GM21786 (cell line): Measurements from ENCODE around the gene N4BP2.

Source experiments
- ATAC-seq: cut with Tn5 transposase; IDR thresholded peaks from one replicate; pipeline ENCODE4 v1.9.1; 2021; ENCODE audit not compliant: unreplicated experiment

N4BP2 gene

DNA sequence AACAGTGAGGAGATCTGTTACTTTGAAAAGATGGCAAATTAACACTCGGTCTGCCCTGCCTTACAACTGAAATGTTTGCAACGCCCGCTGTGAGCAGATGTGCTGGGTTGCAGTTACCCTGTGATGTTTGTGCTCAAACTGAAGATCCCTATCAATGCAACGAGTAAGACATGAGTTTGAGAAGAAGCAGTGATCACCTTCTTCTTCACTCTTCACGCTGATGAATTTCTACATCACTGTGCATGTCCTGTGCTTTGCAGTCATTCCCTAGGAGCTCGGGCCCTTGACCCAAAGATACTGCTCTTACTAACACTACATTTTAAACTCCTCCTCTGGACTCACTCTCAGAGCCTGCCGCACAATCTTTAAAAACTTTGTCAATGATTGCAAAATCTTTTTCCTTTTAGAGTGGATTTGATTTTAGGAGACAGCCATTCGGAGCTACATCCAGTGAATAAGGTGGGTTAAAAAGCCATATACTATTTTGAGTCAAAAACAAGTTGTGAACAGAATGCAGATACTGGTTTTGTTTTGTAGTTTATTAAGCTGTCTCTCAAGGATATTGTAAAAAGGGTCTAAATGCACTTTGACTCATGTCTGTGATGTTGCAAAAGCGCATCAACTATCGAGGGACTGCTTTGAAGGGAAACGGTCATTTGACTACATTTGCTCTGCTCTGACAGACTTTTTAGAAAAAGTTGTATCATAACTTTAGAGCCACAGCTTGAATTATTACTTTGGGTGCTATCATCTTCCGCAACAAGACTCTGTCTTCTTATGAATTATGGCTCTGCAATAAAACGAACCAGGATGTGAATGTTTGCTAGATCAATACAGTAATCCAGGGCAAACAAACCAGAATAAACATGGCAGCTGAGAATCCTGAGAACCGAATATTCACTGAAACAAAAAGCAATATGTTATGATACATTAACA, 134.5 kb downstream of the N4BP2 start:
- ATAC-seq = no peak

- peak; percentile 36 for ATAC-seq
Measured at GRCh38 chr4:40192114-40193015, 135.7 kb downstream of the N4BP2 start.

DNA sequence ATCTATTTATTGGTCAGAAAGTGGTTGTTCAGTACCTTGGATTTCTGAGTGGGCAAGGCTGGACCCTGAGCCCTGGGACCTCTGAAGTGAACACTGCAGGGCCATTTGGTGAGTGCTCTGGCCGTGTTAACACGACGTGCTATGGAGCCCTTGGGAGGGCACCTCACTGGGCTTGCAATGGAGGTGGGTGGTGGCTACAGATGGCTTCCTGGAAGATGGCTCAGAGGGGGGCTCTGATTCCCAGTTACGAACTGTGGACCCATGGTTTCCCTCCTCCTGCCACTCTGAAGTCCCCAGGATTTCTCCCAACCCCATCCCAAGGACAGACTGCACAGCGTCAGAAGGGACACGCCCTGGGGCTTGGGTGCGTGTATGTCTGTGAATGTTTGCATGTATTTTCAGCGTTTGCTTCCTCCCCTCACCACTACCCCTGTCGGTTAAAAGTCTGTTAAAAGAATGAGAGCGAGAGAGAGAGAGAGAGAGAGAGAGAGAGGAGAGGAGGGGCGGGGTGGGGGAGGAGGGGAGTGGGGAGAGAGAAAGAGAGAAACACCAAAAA, 136.4 kb downstream of the N4BP2 start:
- ATAC-seq = peak; percentile 26

DNA sequence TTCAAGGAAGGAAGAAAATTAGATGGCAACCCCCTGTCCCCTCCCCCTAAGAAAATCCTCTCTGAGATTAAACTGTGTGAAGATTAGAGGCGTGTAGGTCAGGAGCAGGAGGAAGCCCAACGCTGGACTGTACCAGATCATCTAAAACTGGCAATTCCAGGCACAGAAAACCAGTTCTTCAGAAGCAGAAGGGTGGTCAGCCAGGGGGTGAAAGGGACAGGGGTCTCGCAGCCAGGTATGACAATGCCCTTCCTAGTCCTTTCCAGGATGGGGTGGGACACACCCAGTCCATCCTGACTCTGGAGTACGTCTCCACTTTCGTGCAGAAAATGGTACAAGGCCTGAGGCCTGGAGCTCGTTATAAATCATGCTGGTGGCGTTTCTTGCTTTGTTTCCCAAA, 136.9 kb downstream of the N4BP2 start:
- ATAC-seq = no peak

DNA sequence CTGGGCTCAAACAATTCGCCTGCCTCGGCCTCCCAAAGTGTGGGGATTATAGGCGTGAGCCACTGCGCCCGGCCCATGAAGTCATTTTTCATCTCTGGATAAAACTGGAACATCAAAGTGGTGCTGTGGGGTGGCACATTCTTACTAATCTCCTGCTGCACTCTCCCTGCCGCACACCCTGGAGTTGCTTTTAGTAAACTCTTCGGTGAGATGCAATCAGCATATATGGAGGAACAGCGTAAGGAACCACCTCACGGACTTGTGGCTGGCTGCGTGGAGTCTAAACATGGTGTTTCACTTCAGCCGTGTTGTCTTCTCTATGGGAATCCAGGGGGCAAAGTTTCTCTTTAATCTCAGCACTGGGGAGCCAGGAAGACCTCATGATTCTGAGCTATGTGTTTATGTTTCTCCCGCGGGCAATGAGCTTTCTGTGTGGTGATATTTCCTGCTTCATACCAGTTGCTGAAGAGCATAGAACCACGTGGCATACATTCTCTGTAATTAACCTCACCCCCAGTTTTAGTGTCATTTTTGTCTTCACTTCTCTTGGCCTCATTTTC, 138.0 kb downstream of the N4BP2 start:
- no peak for ATAC-seq

DNA sequence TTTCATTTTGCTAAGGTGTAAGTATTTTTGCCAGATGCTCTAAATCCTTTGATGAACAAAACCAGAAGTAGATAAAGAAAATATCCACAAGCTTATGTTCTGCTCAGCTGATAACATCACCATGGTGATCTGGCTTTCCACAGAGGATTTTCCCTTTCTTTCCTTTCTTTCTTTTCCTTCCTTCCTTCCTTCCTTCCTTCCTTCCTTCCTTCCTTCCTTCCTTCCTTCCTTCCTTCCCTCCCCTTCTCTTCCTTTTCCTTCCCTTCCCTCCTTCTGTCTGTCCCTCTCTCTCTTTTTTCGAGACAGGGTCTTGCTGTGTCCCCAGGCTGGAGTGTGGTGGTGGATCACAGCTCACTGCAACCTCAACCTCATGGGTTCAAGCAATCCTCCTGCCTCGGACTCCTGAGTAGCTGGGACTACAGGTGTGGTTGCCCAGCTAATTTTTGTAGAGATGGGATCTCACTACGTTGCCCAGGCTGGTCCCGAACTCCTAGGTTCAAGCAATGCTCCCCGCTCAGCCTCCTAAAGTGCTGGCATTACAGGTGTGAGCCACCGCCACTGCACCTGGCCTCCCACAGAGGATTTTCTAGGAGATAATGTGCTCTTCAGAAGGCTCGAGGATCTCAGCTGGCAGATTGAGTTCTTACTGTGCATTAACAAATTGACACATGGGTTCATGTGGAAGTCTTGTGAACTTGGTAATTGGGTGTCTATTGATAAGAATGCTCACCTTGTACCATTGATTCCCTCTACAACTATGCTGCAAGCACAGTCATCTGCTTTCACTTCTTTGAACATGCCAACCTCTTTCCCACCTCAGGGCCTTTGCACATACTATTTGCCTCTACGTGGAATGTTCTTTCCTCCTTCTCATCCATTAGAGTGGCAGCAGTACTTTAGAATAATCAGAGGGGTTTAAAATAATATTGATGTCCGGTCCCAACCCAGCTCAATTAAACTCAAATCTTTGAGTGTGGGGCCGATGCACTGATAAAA, 138.8 kb downstream of the N4BP2 start:
- no peak for ATAC-seq

GRCh38 chr4:40196272-40196671, 139.6 kb downstream of the N4BP2 start:
- ATAC-seq = no peak

- no peak for ATAC-seq
Measured at GRCh38 chr4:40196724-40197281, 140.2 kb downstream of the N4BP2 start, which contains the start of gene RHOH. Gene RHOH, plus strand, starts transcription at chr4:40197031. Its CDS starts 46,356 bp downstream, at chr4:40243387.

DNA sequence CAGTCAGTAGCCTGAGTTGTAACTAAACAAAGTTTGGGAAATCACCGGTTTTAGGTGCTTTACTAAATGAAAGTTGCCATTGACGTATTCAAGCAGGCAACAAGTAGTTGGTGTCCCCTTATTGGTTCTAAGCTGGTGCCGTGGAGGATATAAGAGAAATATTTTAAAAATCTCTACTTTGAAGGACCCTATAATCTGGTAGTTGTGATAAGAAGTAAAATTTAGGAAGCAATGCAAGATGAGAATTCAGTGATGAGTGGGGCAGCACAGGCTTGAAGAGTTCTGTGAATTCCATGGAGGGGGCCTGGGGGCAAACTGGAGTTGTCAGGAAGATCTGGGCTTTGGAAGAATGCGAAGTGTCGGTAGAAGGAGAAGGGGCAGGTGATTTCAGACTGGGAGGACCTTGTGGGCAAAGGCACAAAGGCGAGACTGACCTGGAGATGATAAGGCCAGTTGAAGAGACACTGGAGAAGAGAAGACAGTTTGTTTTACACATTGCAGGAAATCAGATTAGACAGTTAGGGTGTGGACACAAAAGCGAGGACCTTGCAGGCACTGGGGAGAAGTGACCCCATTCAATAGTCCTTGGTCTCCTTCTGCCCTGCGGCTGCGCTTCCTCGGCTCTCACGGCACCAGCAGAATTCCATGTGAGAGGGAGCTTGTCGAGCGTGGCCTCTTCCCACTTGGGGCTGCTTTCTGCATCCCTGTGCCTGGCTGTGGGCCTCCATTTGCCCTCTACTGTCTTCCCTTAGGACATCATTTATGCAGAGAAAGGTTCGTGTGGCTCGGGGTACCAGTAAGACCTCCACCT, 141.4 kb downstream of the N4BP2 start:
- ATAC-seq = no peak

DNA sequence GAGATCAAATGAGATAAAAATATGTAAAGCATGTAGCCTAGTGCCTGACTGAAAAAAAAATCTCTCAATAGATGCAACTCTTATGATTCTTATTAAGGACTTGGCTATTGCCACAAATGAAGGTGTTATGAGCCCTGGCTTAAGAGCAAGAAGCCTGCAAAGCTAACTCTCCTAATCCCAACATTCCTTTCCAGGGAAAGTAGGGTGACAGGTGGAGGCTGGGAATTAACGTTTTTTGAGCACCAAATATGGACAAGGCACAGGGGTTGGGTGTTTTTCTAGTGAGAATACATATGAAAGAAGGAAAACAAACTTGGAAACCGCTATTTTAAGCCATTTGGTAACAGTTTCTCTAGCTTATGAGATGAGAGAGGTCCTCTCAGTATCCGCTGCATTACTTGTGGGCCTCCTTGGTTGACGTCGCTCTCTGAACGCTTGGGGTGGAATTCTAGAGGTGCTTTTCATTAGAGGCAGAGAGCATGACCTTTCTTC, 142.6 kb downstream of the N4BP2 start:
- ATAC-seq = no peak

DNA sequence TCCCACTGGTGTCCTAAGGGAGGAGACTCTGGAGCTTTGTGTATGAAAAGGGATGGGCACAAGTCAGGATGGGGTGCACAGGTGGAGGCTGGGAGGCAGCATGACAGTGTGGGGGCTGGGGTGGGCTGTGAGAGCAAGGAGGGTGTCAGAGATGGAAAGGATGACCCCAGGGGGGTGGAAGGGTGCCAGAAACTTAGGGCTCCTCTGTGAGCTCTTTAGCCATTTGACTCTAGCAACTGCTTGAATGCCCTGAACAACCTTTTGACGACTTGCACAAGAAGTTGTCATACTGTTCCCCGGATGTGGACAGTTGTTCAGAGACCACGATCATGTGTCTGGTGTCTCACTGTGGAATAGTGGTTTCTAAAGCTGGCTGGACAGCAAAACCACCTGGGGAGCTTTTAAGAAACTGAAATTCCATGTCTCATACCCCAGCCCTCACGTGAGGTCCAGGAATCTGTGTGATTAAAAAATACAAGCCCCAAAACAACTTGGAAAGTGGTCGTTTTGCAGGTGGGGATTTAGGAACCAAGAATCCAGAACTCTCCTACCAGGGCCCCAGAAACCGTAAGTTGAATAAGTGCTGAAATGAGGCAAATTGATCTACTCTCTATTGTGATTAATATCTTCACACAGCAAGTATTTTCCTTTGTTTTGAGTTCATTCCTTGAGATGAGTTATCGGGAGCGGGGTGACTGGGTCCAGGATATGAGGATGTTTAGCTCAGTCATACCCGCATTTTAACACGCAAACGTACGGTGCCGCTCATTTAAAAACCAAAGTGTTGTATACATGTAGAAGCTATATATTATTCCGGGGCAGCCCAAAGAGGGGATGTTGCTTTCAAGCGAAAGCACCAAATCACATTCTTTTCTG, 143.6 kb downstream of the N4BP2 start:
- peak; percentile 49 for ATAC-seq

DNA sequence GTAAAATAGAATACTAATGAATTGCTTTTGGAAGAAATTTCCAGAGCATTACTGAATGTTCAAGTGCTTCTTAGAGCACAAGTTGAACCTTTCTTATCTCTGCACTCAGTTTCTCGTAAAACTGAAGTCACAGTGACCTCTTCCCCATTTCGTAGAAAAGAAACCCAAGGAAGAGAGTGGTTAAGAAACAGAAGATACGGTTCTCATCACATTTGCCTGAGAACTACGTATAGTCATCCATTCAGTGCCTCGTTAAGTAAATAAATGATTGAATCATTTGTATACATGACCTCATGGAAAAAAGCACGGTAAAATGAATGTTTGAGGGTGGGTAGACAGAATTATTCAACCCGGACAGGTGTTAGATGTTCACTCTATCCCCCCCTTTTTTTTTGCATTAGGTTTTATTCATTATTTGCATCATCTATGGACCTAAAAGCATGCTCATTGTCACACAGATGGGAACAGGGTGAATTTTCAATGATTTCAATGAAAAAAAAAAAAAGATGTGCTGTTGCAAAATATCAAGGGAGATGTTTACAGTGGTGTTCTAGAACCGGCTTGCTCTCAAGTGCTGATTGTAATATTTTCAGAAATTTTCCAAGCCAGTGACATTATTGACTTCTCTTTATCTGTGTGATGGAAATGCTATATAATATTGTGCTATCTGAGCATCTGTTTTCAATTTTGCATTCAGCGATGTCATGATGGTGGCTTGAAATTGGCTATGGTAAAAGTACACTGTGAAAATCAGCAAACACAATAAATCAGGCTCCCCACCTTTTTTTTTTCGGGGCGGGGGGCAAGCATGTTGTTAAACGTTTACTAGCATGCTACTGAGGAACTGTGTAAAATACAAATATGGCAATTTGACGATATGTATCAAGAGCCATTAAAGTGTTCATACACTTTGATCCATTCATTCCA, 144.5 kb downstream of the N4BP2 start:
- no peak for ATAC-seq

GRCh38 chr4:40201898-40202297, 145.2 kb downstream of the N4BP2 start:
- ATAC-seq = no peak

GRCh38 chr4:40202474-40202873, 145.8 kb downstream of the N4BP2 start:
- ATAC-seq = no peak

GRCh38 chr4:40204507-40205258, 148.0 kb downstream of the N4BP2 start:
- ATAC-seq = no peak
